Omental fat pad (tissue), 4 donors: ENCODE measurements around the gene ATP2A3. TPM values are rescaled to one million over a fixed set of nuclear protein-coding genes. Genes with fewer than 3 reads are reported as not detected.

Source experiments
- ATAC-seq: fragments of 150-250 bp; one replicate; pipeline ENCODE4 v1.9.1; 2016; ENCODE audit warnings: mild to moderate bottlenecking, moderate library complexity; ENCODE audit not compliant: low FRiP score
- DNase-seq: peaks from one replicate; pipeline ENCODE4 v3.0.0-alpha.2; 2019; ENCODE audit warnings: low spot score
- CTCF ChIP-seq, 3 donors: fragments of 450-650 bp; IDR thresholded peaks; one replicate each; pipeline ENCODE4 v1.5.1; 2016 to 2017; ENCODE audit warnings: antibody characterized with exemption in 3 of 3, mild to moderate bottlenecking in 3 of 3, moderate library complexity in 2 of 3
- total RNA-seq, 4 donors: library from RNA; depleted of rRNA; stranded (reverse); fragments of >200 nt; gene quantifications; one replicate each; pipeline ENCODE4 v1.1.0, GENCODE V29; 2016

Gene ATP2A3
- total RNA-seq, 4 donors from 2014 or later: 2.9 to 12.3 (median 5.5) TPM

GRCh38 chr17:3921502-3922319 is 42.5 kb downstream of the ATP2A3 start:
- DNase-seq (no peak), ATAC-seq (no peak)
- TF ChIP-seq CTCF (IDR thresholded peaks at IDR 0.05): no peak

DNA sequence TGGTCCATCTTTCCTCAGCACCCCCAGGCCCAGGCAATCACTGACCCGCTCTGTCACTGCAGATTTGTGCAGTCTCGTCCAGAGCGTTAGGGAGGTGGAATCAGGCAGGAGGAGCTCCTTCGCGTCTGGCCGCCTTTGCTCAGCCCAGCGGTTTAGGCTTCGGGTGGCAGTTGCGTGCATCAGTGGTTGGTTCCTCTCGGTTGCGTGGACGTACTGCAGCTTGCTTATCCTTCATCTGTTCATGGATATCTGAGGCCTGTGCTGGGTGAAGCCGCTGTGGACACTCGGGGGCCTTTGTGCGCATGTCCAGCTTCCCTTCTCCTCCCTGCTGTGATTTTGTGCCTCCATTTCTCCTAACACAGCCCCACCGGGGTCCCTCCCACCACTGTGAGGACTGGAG is 43.2 kb downstream of the ATP2A3 start:
- no peak for TF ChIP-seq CTCF (IDR thresholded peaks at IDR 0.05)
- ATAC-seq (no peak), DNase-seq (no peak)

GRCh38 chr17:3919123-3919624 is 45.1 kb downstream of the ATP2A3 start:
- no peak for ATAC-seq
- no peak for TF ChIP-seq CTCF (IDR thresholded peaks at IDR 0.05)
- DNase-seq: no peak

- DNase-seq (no peak), ATAC-seq (no peak)
- TF ChIP-seq CTCF (IDR thresholded peaks at IDR 0.05): no peak
Observed at GRCh38 chr17:3918372-3919122, 45.7 kb downstream of the ATP2A3 start.

DNA sequence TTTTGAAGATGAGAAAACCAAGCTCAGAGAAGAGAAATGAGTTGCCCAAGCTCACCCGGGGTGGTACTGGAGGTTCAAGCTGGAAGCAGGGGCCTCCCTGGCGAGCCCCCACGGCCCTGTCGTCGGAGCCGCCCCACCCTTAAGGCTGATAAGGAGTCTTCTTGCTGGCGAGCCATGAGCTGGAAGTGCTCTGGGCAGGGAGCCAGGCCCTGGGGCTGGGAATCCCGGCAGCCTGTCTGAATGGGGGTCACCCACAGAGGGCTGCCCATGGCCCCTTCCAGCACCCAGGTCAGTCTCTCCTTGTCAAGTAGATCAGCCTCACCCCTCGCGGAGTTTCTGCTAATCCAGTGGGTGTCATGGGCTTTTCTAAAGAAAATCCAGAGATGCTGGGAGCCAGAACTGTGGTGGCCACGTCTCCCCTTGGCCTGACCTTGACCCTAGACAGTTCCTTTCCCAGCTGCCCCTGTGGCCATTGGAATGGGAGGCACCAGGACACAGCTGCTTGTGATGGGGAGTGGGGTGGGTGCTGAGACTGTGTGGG is 46.8 kb downstream of the ATP2A3 start:
- no peak for TF ChIP-seq CTCF (IDR thresholded peaks at IDR 0.05)
- no peak for ATAC-seq
- DNase-seq: no peak

DNA sequence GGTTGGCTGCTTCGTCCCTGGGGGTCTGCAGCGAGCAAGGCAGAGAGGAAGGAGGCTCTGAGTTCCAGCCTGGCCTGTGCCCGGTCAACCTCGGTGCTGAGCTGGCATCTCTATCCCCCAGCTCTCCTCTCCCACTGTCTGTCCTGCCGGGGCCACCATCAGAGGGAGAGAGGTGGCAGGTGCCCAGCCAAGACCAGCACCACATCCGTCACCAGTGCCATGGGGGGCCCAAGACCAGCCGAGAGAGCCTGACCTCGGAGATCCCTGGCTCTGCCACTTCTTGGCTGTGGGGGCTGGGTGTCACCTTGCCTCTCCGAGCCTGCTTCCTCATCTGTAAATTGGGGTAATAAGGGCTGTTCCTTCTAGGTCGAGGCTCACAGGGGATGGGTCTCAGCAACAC is 47.4 kb downstream of the ATP2A3 start:
- DNase-seq: no peak
- ATAC-seq: no peak
- no peak for TF ChIP-seq CTCF (IDR thresholded peaks at IDR 0.05)
